ENCODE measurements around the gene TMEM52B.

The TMEM52B gene

GRCh38 chr12:10213168-10214135 lies 34.6 kb downstream of the TMEM52B start:
- Histone ChIP-seq H3K4me1 (ENCODE audit: control insufficient read depth, insufficient read depth, low read length) (peaks cover 6% of the 10 kb centered on the region), H3K27ac (ENCODE audit: extremely low read depth, low read depth, low read length) (peak overlapping the region; percentile 93), H3K9me3 (ENCODE audit: control insufficient read depth, insufficient read depth, low read depth, low read length) (no peaks in the 10 kb centered on the region), H3K36me3 (ENCODE audit: control insufficient read depth in 2 of 2, insufficient read depth in 1 of 2, low read length in 2 of 2) (peaks cover 0 to 11% of the 10 kb centered on the region in 2 experiments; a peak in 2 of 3 replicates), H3K4me3 (ENCODE audit: low read depth, low read length) (peak overlapping the region; percentile 98)
- POLR2A ChIA-PET = interaction anchor here (1.0 to 1.6 kb wide), 6 partner anchors 10 to 179 kb away, joined by 3 to 5 read pairs (median 3); no protein-coding TSS in a partner anchor
- CTCF ChIA-PET = interaction anchor here (0.7 to 1.9 kb wide), 8 partner anchors 22 to 589 kb away, joined by 3 to 7 read pairs (median 4); no protein-coding TSS in a partner anchor
- TF ChIP-seq ZNF24 (tag by site-specific recombination; IDR thresholded peaks at IDR 0.05) = no peak
- TF ChIP-seq ZNF211 (tag by site-specific recombination; IDR thresholded peaks at IDR 0.05; ENCODE audit: low read depth) = no peak
- peak; percentile 83 for TF ChIP-seq ZNF335 (tag by site-specific recombination; conservative IDR thresholded peaks at IDR 0.05)
- TF ChIP-seq GLIS2 (tag by site-specific recombination; IDR thresholded peaks at IDR 0.05) = no peak
- TF ChIP-seq YY2 (tag by site-specific recombination; IDR thresholded peaks at IDR 0.05) = no peak
- no peak for TF ChIP-seq ZNF580 (tag by site-specific recombination; IDR thresholded peaks at IDR 0.05)
- peak; percentile 68 for TF ChIP-seq WT1 (tag by site-specific recombination; IDR thresholded peaks at IDR 0.05)
- no peak for TF ChIP-seq ZNF76 (tag by site-specific recombination; IDR thresholded peaks at IDR 0.05; ENCODE audit: borderline replicate concordance, low read depth)
- no peak for TF ChIP-seq ZNF169 (tag by site-specific recombination; IDR thresholded peaks at IDR 0.05)
- no peak for TF ChIP-seq ZFP3 (tag by site-specific recombination; IDR thresholded peaks at IDR 0.05; ENCODE audit: low read depth)
- TF ChIP-seq ZBTB6 (tag by site-specific recombination; IDR thresholded peaks at IDR 0.05) = no peak
- TF ChIP-seq ZNF768 (tag by site-specific recombination; IDR thresholded peaks at IDR 0.05) = no peak
- no peak for TF ChIP-seq IKZF3 (tag by site-specific recombination; IDR thresholded peaks at IDR 0.05)
- TF ChIP-seq ZNF626 (tag by site-specific recombination; IDR thresholded peaks at IDR 0.05) = no peak
- no peak for TF ChIP-seq ZNF521 (tag by site-specific recombination; IDR thresholded peaks at IDR 0.05)
- TF ChIP-seq ZNF777 (tag by site-specific recombination; IDR thresholded peaks at IDR 0.05; ENCODE audit: borderline replicate concordance) = no peak
- TF ChIP-seq ZNF837 (tag by site-specific recombination; IDR thresholded peaks at IDR 0.05) = no peak
- no peak for TF ChIP-seq OVOL3 (tag by site-specific recombination; IDR thresholded peaks at IDR 0.05)
- TF ChIP-seq ZNF560 (tag by site-specific recombination; IDR thresholded peaks at IDR 0.05; ENCODE audit: borderline replicate concordance) = no peak
- TF ChIP-seq ZNF529 (tag by site-specific recombination; IDR thresholded peaks at IDR 0.05; ENCODE audit: insufficient replicate concordance) = no peak
- TF ChIP-seq ZNF501 (tag by site-specific recombination; IDR thresholded peaks at IDR 0.05) = no peak
- no peak for TF ChIP-seq ZSCAN4 (tag by site-specific recombination; IDR thresholded peaks at IDR 0.05)
- TF ChIP-seq HOXA7 (CRISPR knock-in tag; IDR thresholded peaks at IDR 0.05; ENCODE audit: borderline replicate concordance) = no peak
- no peak; the same call in 1 of the 2 replicates for TF ChIP-seq KLF8 (tag by site-specific recombination; IDR thresholded peaks at IDR 0.05)
- TF ChIP-seq ZNF114 (tag by site-specific recombination; IDR thresholded peaks at IDR 0.05) = no peak
- TF ChIP-seq ZBTB10 (tag by site-specific recombination; IDR thresholded peaks at IDR 0.05) = no peak
- TF ChIP-seq ATF2 (tag by site-specific recombination; IDR thresholded peaks at IDR 0.05; ENCODE audit: low read depth) = no peak
- peak; percentile 40 for TF ChIP-seq ZBTB44 (tag by site-specific recombination; IDR thresholded peaks at IDR 0.05)
- TF ChIP-seq ZNF571 (tag by site-specific recombination; IDR thresholded peaks at IDR 0.05) = no peak

All from HEK293 (cell line).